ENCODE data around the gene DSG4. TPM values are rescaled to one million over a fixed set of nuclear protein-coding genes. Genes with fewer than 3 reads are reported as not detected.

Gene DSG4
- total and polyA plus RNA-seq, 2 of the 4 experiments (the other 2 are of a cell fraction) = not detected

DNA sequence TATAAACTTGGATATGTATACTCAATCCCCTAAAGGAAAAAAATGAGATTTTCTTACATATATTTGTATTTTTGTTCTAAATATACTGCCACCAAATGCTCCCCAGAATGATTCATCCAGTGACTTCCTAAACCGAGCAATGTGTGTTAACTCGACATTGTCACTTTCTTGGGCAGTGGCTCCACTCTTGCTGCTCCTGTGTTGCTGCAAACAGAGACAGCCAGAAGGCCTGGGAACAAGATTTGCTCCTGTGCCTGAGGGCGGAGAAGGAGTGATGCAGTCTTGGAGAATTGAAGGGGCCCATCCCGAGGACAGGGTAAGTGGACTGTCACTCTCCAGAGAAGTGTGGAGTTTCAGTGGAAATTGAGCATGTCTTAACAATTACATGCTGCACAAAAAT is 32.7 kb downstream of the DSG4 start:
- dilution Hi-C loops (cut with HindIII; ENCODE audit: low sequenced_read_pairs, unreplicated experiment) = no loop called here
- in situ Hi-C loops (cut with MboI; ENCODE audit: low sequenced_read_pairs) = no loop called here

More for the DNA sequence above, 32.7 kb downstream of the DSG4 start:
- Histone ChIP-seq H3K4me3 (ENCODE audit: insufficient read depth, low read depth, low read length) (no peak overlapping the region), H3K4me2 (ENCODE audit: low read depth, low read length) (no peak overlapping the region), H4K91ac (ENCODE audit: insufficient read depth, low read depth, low read length) (no peak overlapping the region), H4K8ac (ENCODE audit: low read depth in 2 of 2, low read length in 2 of 2) (no peak overlapping the region), H3K27me3 (ENCODE audit: control insufficient read depth, insufficient read depth, low read length) (no peaks in the 10 kb centered on the region), H3K79me1 (ENCODE audit: low read depth in 1 of 2, low read length in 2 of 2) (no peaks in the 10 kb centered on the region), H3K18ac (ENCODE audit: low read depth, low read length) (no peak overlapping the region), H3K56ac (ENCODE audit: extremely low read depth, insufficient read depth, low read length) (no peak overlapping the region), H3K23ac (ENCODE audit: low read depth, low read length) (no peak overlapping the region), H3K4me1 (ENCODE audit: control insufficient read depth, insufficient read depth, low read length) (no peaks in the 10 kb centered on the region), H3K9me1 (ENCODE audit: insufficient read depth, low read length) (no peaks in the 10 kb centered on the region), H3K9me3 (ENCODE audit: control insufficient read depth, insufficient read depth, low read length) (peaks cover 6% of the 10 kb centered on the region; the same call in 1 of the 2 replicates), H4K20me1 (ENCODE audit: insufficient read depth, low read length) (no peaks in the 10 kb centered on the region), H4K5ac (ENCODE audit: low read depth, low read length) (no peak overlapping the region), H2AFZ (replicated peaks; ENCODE audit: low read length, poor library complexity) (no peak overlapping the region), H3K27ac (ENCODE audit: insufficient read depth, low read length) (no peak overlapping the region), H2AK5ac (ENCODE audit: low read depth, low read length) (no peak overlapping the region), H3K9ac (ENCODE audit: low read depth, low read length) (no peak overlapping the region), H2BK120ac (ENCODE audit: low read depth, low read length) (no peak overlapping the region), H2AK9ac (replicated peaks; ENCODE audit: low read depth, low read length, poor library complexity) (no peak overlapping the region), H3K14ac (replicated peaks; ENCODE audit: low read depth, low read length) (no peak overlapping the region), H3K4ac (ENCODE audit: low read depth, low read length) (no peak overlapping the region), H3K36me3 (ENCODE audit: control insufficient read depth, insufficient read depth, low read length) (no peaks in the 10 kb centered on the region), H2BK15ac (ENCODE audit: low read depth, low read length) (no peak overlapping the region), H2BK20ac (ENCODE audit: low read depth, low read length) (no peak overlapping the region), H2BK5ac (ENCODE audit: low read depth, low read length, poor library complexity, severe bottlenecking) (no peak overlapping the region)
- ATAC-seq (ENCODE audit: low read depth) (no peak), DNase-seq (no peak)
- CTCF ChIA-PET = no interaction called here
- no peak for TF ChIP-seq CHD1 (IDR thresholded peaks at IDR 0.05; ENCODE audit: low read depth, low read length)
- TF ChIP-seq MAZ (IDR thresholded peaks at IDR 0.05; ENCODE audit: borderline replicate concordance, low read depth, low read length) = no peak
- no peak for TF ChIP-seq RAD21 (IDR thresholded peaks at IDR 0.05; ENCODE audit: low read length)
- no peak for TF ChIP-seq MXI1 (IDR thresholded peaks at IDR 0.05; ENCODE audit: borderline replicate concordance, low read depth, low read length)
- TF ChIP-seq, protein P1, sequence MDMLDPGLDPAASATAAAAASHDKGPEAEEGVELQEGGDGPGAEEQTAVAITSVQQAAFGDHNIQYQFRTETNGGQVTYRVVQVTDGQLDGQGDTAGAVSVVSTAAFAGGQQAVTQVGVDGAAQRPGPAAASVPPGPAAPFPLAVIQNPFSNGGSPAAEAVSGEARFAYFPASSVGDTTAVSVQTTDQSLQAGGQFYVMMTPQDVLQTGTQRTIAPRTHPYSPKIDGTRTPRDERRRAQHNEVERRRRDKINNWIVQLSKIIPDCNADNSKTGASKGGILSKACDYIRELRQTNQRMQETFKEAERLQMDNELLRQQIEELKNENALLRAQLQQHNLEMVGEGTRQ (IDR thresholded peaks at IDR 0.05; ENCODE audit: low read depth, low read length) = no peak
- no peak for TF ChIP-seq RFX5 (IDR thresholded peaks at IDR 0.05; ENCODE audit: low read depth, low read length)
- no peak for TF ChIP-seq CTCF (conservative IDR thresholded peaks at IDR 0.05; ENCODE audit: low read depth, low read length)
- no peak for TF ChIP-seq BHLHE40 (IDR thresholded peaks at IDR 0.05; ENCODE audit: low read depth, low read length)
- TF ChIP-seq POLR2A (IDR thresholded peaks at IDR 0.05; ENCODE audit: low read depth, low read length) = no peak
- no peak for TF ChIP-seq FOS (IDR thresholded peaks at IDR 0.05; ENCODE audit: low read depth, low read length)
- TF ChIP-seq NFE2L2 (IDR thresholded peaks at IDR 0.05; ENCODE audit: low read depth, low read length) = no peak
- intact Hi-C loops (cut with micrococcal nuclease) = no loop called here
- 0% methylated on average over 1 of the region's 4 CpGs; no CpG with 5 or more reads in 1 of the 2 experiments for WGBS, 2 experiments (ENCODE audit: extremely low coverage in 2 of 2, insufficient read length in 1 of 2)
- no TSS peak for BruUV-seq (replicated peaks)
- POLR2A ChIA-PET (ENCODE audit: unreplicated experiment) = no interaction called here
